ENCODE measurements around the gene MAPK8. TPM values are rescaled to one million over a fixed set of nuclear protein-coding genes. Genes with fewer than 3 reads are reported as not detected.

The MAPK8 gene
- total and polyA plus RNA-seq, 10 donors, result 5.2 to 61.4 (median 37.4) TPM

DNA sequence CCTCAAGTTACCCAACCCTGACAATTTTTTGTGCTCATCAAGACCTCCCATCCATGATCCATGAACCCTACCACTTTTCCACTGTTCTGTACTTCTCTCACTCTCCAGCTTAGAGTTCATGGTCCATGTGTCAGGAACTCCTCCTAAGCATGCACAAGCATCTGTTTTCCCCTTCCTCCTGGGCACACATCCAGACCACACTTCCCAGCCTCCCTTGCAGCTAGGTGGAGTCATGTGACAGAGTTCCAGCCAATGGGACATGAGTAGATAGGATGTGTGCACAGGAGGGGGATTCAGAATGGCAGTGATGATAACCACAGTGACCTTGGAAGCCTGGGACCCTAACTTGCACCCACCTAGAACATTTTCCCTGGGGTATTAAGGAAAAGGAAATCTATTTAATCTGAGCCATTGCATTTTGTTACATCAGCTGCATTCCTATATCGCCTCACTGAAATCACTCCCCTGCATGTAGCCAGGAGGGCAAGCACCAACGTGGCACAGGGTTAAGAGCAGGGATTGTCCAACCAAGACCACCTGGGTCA, 22.4 kb upstream of the MAPK8 start:
- TF ChIP-seq POLR2A (IDR thresholded peaks at IDR 0.05) (no peak), POLR2AphosphoS5 (IDR thresholded peaks at IDR 0.05) (no peak)
- TF ChIP-seq, protein P1, sequence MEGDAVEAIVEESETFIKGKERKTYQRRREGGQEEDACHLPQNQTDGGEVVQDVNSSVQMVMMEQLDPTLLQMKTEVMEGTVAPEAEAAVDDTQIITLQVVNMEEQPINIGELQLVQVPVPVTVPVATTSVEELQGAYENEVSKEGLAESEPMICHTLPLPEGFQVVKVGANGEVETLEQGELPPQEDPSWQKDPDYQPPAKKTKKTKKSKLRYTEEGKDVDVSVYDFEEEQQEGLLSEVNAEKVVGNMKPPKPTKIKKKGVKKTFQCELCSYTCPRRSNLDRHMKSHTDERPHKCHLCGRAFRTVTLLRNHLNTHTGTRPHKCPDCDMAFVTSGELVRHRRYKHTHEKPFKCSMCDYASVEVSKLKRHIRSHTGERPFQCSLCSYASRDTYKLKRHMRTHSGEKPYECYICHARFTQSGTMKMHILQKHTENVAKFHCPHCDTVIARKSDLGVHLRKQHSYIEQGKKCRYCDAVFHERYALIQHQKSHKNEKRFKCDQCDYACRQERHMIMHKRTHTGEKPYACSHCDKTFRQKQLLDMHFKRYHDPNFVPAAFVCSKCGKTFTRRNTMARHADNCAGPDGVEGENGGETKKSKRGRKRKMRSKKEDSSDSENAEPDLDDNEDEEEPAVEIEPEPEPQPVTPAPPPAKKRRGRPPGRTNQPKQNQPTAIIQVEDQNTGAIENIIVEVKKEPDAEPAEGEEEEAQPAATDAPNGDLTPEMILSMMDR (IDR thresholded peaks at IDR 0.05 in 8 of 11, conservative IDR thresholded peaks at IDR 0.05 in 3 of 11), result no peak
- H3K36me3 ChIP-seq, result no peaks in the 10 kb centered on the region
- peaks cover 0 to 11% (median 0%) of the 10 kb centered on the region in 7 donors for H3K27me3 ChIP-seq (replicated peaks in 1 of 7)
- DNase-seq, result no peak
- intact Hi-C loops (cut with DNase I; ENCODE audit: low total_unique reads), result no loop called here
- H3K27ac ChIP-seq, result no peak overlapping the region
- no peak overlapping the region for H3K4me3 ChIP-seq
- H3K4me1 ChIP-seq, result no peaks in the 10 kb centered on the region
- WGBS, 5 donors, result 86 to 94% (median 87%) methylated on average over 2 of the region's 2 CpGs
- H3K9me3 ChIP-seq, result peaks cover 0 to 28% (median 9%) of the 10 kb centered on the region in 8 donors

DNA sequence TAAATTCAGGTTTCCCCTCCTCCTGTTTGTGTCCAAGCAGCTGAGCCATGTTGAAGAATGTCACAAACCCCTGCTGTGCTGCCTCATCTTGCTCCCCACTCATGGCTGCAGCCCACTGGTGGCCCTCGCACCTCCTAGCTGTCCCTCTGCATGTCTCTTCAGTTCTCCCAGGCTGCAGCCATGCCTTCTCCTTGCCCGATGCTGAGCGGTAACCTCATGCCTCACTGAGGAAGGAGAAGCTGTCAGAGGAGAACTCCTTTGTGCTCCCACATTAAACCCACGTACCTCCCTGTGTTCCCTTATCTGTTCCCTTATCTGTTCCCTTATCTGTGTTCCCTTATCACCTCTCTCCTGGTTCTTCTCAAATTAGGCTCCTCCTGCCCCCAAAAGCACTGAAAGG, 21.7 kb upstream of the MAPK8 start:
- Histone ChIP-seq H3K27ac (no peak overlapping the region), H3K4me3 (no peak overlapping the region)
- WGBS, 5 donors, result 63 to 84% (median 73%) methylated on average over 4 of the region's 4 CpGs

DNA sequence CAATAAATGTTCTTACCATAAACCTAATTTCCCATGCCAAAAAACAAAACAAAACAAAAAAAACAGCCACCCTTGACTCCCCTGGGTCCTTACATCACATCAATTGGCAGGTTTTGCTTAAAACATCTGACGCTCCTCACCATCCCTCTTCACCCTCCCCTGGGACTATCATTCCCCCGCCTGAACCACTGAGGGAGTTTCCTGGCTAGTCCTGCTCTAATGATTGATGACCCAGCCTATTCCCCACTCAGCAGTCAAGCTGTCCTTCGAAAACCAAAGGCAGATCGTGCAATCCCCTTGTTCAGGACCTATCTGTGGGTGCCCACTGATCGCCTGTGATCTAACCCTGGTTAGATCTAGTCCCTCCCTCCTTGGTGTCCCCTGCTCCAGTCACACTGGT, 20.8 kb upstream of the MAPK8 start:
- TF ChIP-seq POLR2A (IDR thresholded peaks at IDR 0.05), result no peak
- TF ChIP-seq, protein P1 (IDR thresholded peaks at IDR 0.05 in 8 of 11, conservative IDR thresholded peaks at IDR 0.05 in 3 of 11), result no peak
- no peak for TF ChIP-seq POLR2AphosphoS5 (IDR thresholded peaks at IDR 0.05)
- intact Hi-C loops (cut with DNase I; ENCODE audit: low total_unique reads), result no loop called here
- no peak for DNase-seq
- Histone ChIP-seq H3K4me3 (no peak overlapping the region), H3K9me3 (peaks cover 0 to 24% (median 9%) of the 10 kb centered on the region in 8 donors), H3K4me1 (peaks cover 0 to 8% (median 0%) of the 10 kb centered on the region in 6 donors), H3K27ac (no peak overlapping the region), H3K27me3 (replicated peaks in 1 of 7) (peaks cover 0 to 11% (median 0%) of the 10 kb centered on the region in 7 donors), H3K36me3 (no peaks in the 10 kb centered on the region)
- 53 to 67% (median 60%) methylated on average over 5 of the region's 5 CpGs for WGBS, 5 donors

More for the DNA sequence above, 21.7 kb upstream of the MAPK8 start:
- Histone ChIP-seq H3K9me3 (peaks cover 0 to 28% (median 9%) of the 10 kb centered on the region in 8 donors), H3K4me1 (peaks cover 0 to 5% (median 0%) of the 10 kb centered on the region in 6 donors), H3K27me3 (replicated peaks in 1 of 7) (peaks cover 0 to 11% (median 0%) of the 10 kb centered on the region in 7 donors), H3K36me3 (no peaks in the 10 kb centered on the region)
- no peak for TF ChIP-seq POLR2A (IDR thresholded peaks at IDR 0.05)
- intact Hi-C loops (cut with DNase I; ENCODE audit: low total_unique reads), result no loop called here
- DNase-seq, result no peak

DNA sequence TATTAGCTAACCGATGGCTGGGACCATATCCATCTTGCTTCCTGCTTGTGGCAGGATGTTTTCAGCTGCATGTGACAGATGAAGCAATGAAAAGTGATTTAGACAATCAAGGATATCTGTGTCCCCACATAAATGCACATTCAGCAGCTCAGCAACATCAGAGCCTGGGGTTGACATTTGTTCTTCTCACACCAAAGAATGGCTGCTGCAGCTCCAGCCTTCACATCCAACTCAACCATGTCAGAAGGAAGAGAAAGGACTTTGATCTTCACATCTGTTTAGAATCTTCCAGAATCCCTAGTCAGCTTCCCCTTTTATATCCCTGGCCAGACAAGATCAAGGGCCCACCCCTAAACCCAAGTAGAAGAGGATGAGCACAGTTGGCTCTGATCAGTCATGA, 20.1 kb upstream of the MAPK8 start:
- Histone ChIP-seq H3K9me3 (peaks cover 0 to 18% (median 9%) of the 10 kb centered on the region in 8 donors), H3K4me1 (peaks cover 0 to 8% (median 0%) of the 10 kb centered on the region in 6 donors), H3K36me3 (no peaks in the 10 kb centered on the region), H3K27me3 (replicated peaks in 1 of 7) (peaks cover 0 to 11% (median 0%) of the 10 kb centered on the region in 7 donors), H3K4me3 (no peak overlapping the region), H3K27ac (no peak overlapping the region)
- DNase-seq, result no peak
- WGBS, 5 donors, result 71 to 93% (median 83%) methylated on average over 1 of the region's 1 CpG
- TF ChIP-seq, protein P1 (IDR thresholded peaks at IDR 0.05 in 8 of 11, conservative IDR thresholded peaks at IDR 0.05 in 3 of 11), result no peak
- intact Hi-C loops (cut with DNase I; ENCODE audit: low total_unique reads), result no loop called here
